GM19099 (cell line): Measurements from ENCODE around the gene RAP1GAP2.

Experiments
- POLR2A ChIP-seq: IDR thresholded peaks from 3 replicates; pipeline ENCODE4 v1.6.1; 2011; ENCODE audit warnings: low read depth; ENCODE audit not compliant: insufficient read length; ENCODE audit errors: extremely low read depth

The RAP1GAP2 gene

GRCh38 chr17:2949469-2950044 is 153.3 kb downstream of the RAP1GAP2 start:
- TF ChIP-seq POLR2A = no peak

- TF ChIP-seq POLR2A = no peak
Measured at GRCh38 chr17:2950846-2951245, 154.6 kb downstream of the RAP1GAP2 start.

GRCh38 chr17:2952174-2952845 is 156.1 kb downstream of the RAP1GAP2 start:
- no peak for TF ChIP-seq POLR2A

GRCh38 chr17:2954898-2955445 is 158.7 kb downstream of the RAP1GAP2 start:
- TF ChIP-seq POLR2A = no peak

GRCh38 chr17:2955931-2956582 is 159.8 kb downstream of the RAP1GAP2 start:
- no peak for TF ChIP-seq POLR2A

GRCh38 chr17:2957631-2958286 is 161.5 kb downstream of the RAP1GAP2 start:
- TF ChIP-seq POLR2A = no peak

- no peak for TF ChIP-seq POLR2A
Measured at GRCh38 chr17:2958706-2959222, 162.5 kb downstream of the RAP1GAP2 start.

GRCh38 chr17:2959371-2960130 is 163.3 kb downstream of the RAP1GAP2 start:
- TF ChIP-seq POLR2A = no peak

GRCh38 chr17:2961446-2961845 is 165.2 kb downstream of the RAP1GAP2 start:
- no peak for TF ChIP-seq POLR2A

GRCh38 chr17:2962236-2962635 is 166.0 kb downstream of the RAP1GAP2 start:
- TF ChIP-seq POLR2A = no peak

GRCh38 chr17:2962729-2963128 is 166.5 kb downstream of the RAP1GAP2 start:
- no peak for TF ChIP-seq POLR2A

GRCh38 chr17:2963332-2964027 is 167.2 kb downstream of the RAP1GAP2 start:
- TF ChIP-seq POLR2A = no peak

GRCh38 chr17:2964028-2964356 is 167.8 kb downstream of the RAP1GAP2 start:
- no peak for TF ChIP-seq POLR2A

GRCh38 chr17:2964370-2964769 is 168.1 kb downstream of the RAP1GAP2 start:
- TF ChIP-seq POLR2A = no peak
